Hippocampal formation (tissue), 2 donors: Measurements from ENCODE around the gene MVB12B.

Experiments used
- DNase-seq, 2 donors: peaks; one replicate each; lab custom pipeline; 2025; lab: John Stamatoyannopoulos, UW

Gene MVB12B

DNA sequence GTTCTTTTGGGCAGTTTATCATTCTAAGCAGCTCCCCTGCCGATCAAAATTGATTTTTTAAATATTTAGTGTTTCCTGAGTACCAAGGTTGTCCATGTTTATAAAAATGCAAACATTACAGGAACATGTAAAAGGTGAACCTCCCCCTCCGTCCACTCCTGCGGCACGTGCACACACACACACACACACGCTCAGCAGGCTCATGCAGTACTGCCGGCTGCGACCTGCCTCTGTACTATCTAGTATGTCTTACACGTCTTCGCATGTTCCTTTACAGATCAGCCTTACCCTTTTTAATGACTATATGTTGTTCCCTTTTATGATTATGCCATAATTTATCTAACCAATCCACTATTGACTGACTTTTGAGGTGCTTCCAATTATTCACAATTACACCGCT, 165.3 kb downstream of the MVB12B start:
- no peak for DNase-seq

DNA sequence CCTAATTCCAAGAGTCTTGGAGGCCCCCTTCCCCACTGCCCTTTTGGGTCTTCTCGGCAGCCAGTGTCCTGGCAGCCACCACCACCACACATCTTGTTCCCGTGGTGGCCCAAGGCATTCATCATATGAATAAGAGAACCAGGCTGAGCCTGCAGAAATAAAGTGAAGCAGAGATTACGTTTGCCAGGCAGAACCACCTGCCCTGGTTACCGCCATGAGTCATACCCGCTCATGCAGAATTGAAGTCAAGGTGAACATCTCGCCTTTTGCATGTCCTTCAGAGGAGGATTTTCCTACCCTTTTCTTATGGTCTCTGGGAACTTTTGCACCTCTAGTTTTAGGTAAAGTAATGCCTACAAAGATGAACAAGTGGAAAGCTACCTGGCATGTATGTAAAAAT, 167.6 kb downstream of the MVB12B start:
- no peak for DNase-seq

DNA sequence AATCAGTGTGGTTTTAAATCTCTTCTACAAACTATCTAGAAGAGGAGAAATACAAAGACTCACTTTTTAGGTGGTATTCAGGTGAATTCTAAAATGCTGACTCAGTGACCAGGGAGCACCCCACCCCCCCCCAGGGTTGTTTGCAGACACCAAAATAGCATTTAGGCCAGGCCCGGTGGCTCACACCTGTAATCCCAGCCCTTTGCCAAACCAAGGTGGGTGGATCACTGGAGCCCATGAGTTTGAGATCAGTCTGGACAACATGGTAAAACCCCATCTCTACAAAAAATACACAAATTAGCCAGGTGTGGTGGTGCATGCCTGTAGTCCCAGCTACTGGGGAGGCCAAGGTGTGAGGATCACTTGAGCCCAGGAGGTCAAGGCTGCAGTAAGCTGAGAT, 168.1 kb downstream of the MVB12B start:
- DNase-seq = no peak

DNA sequence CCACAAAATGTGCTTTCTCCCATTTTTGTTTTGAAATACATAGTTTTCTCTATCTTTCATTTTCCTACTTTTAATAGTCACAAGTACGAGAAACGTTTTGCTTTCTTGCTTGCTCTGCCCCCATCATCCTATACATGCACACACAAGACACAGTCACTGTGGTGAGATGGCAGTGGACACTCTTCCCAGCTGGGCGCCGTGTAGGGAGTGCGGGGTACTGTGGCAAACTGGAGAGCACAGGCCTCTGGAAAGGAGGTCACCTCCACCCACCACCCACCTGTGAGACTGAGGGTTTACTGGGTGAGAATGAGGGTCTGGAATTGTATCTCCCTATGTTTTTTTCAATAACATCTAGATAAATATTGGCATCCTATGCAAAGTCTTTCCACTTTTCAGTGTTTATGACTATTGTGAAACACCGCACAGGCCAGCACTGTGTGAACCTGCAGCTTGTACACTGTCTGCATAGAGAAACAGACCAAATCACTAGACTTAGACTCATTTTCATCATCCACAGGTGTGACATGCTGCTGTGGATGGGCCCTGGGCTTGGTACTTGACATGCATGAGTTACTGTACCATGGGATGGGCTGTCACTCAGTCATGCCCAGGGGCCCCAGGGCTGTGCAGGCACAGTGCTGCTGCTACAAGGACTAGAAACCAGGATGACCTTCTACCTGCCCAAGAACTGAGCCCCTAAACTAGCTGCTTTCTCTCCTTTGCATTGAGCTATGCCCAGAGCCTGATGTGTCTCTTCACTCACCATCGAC, 169.0 kb downstream of the MVB12B start:
- no peak for DNase-seq

DNA sequence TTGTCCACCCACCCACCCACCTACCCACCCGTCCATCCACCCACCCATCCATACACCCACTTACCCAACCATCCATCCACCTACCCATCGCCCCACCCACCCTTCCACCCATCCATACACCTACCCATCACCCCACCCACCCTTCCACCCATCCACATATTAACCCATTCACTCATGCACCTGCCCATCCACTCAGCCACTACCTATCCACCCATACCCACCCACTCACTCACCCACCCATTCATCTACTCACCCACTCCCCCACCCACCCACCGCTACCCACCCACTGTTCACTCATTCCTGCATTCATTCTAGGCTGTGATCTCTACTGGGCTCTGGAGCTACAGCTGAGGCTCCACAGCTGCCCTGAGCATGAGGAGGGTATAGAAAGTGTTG, 169.6 kb downstream of the MVB12B start:
- DNase-seq = no peak

DNA sequence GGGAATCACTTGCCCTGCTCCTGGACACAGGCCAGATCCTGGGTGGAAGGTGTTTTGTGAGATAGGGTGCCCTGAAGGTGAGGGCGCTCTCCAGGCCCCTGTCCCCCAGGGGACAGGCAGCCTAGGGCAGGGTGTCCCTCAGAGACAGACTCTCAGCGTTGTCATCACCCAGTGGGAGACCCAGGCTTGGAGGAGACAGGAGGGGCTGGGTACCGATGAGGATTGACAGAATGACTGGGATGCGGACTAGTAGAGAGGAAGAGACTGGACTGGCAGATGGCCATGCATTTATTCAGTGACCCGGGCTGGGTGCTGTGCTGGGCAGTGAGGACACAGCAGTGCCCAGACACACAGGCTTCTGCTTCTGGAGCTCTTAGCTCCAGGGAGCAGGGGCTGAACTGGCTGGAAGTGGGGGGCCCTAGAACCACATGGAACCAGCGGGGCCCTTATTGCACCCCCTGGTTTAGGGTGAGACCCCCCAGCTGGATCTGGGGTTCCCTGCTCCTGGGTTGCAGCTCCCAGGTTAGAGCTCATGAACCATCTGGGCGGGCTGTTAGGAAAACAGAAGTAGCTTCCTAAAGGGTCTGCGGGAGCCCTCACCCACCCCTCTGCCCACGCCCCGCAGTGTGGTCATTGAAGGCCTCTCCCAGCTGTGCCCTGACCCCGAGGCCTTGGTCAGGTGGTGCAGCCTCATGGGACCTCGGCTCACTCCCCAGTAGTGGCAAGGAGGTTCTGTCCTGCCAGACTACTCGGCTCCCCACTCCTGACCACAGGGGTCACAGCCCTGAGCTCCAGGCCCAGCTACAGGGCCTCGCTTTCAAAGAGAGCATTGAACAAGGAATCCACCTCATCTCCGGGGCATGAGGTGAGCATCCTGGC, 170.4 kb downstream of the MVB12B start:
- DNase-seq = no peak

DNA sequence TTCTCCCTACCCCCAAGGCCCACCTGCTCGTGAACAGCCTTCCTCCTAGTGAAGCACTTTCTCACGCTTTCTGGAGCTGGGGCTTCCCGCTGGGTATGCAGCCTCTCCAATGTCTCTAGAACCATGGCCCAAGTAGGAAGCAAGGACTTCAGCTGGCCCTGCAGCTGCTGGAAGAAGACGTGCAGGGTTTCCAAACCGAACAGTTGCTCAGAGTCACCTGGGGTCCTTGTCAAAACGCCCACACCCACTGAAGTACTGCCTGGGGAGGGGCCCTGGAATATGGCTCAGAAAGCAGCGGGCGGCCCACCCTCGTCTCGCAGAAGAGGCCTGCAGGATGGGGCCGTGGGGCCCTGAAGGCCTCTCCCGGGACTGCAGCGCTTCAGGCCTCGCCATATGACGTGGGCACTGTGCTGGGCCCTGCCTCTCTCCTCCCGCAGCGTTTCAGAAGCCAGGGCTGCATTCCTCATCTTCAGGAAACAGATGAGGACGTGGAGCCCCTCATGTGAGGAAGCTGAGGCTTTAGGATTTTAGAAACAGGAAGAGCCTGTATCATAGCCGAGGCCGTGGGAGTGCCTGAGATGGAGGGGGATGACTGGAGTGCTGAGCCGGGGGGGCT, 171.1 kb downstream of the MVB12B start:
- no peak for DNase-seq

DNA sequence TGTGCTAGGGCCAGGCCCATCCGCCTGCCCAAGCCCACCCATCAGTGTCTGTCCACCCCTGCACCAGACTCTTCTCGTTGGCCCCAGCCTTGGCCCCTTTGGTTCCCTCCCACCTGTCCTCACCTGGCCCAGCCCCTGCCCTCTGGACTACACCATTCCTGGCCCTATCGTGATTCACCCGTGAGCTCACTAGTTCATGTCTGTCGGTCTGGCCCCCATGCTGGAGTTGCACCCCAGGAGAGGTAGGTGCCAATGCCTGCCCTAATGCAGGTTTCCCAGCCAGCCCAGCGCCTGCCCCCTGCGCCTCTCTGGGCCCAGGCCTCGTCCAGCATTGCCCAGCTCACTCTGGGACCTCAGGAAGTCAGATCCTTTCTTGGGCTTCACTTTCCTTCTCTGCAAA, 171.7 kb downstream of the MVB12B start:
- DNase-seq = no peak

DNA sequence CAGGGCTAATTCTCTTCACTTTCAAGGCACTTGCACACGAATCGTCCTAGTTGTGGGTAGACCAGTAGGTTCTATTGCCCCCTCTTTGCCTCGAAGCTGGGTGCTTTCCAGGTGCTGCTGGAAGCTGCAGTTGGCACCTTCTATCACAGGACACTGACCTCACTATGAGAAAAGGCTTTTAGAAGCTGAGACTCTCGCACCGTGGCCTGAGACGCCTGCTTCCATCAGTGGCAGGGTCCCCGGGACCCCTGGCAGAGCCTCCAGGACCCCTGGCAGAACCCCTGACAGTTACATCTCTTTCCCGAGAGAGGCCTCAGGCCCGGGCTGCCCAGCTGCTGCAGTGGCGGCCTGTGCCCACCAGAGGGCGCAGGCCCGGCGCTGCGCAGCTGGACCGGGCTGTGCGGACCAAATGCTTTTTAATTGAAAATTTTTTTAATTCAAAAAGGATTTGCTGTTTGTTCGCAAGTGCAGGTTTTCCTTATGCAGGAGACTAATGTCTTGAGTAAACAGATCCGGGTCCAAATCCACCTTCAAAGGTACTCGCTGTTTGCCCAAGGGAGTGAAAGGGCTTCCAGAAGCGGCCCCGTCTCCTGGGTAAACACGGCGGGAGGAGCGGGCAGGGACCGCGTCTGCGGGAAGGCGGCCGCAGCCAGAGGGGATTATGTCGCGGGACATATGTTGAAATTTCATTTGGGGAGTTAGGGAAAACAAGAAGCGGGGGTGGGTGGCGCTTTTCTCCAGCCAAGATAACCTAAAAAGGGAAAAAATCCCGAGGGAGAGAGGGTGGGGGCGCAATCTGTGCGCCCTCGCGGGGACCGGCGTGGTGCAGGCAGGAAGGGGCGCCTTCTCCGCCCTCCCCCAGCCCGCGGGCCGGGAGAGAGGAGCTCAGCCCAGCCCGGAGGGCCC, 172.6 kb downstream of the MVB12B start:
- DNase-seq = peak in 1 of 2 donors; percentile 23

DNA sequence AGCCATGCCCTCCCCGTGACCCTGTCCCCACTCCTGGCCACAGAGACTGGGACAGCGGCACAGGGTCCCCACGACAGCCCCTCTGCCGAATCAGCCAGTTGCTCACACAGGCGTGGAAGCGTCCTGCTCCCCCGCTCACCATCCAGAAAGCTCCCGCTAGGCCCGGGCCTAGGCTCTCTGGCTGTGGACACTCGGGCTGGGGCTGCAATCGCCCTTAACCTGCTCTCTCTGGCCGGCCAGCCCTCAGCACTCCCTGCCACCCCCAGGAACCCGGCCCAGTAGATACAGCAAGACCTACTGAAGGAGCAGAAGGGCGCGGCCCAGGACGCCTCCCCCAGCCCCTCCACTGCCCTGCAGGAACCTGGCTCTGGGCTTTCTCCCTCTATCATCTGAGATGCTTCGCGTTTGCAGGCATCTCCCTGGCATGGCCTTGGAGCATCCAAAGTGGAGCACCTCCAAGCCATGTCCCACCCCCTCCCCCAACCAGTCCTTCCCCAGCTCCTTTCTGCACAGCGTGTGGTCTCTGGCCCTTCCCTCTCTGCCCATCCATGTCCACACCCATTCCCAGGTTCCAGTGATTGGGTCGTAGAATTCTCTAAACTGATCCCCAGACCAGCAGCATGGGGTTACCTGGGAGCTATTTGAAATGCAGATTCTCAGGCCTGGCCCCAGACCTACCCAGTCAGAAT, 173.4 kb downstream of the MVB12B start:
- DNase-seq = no peak

DNA sequence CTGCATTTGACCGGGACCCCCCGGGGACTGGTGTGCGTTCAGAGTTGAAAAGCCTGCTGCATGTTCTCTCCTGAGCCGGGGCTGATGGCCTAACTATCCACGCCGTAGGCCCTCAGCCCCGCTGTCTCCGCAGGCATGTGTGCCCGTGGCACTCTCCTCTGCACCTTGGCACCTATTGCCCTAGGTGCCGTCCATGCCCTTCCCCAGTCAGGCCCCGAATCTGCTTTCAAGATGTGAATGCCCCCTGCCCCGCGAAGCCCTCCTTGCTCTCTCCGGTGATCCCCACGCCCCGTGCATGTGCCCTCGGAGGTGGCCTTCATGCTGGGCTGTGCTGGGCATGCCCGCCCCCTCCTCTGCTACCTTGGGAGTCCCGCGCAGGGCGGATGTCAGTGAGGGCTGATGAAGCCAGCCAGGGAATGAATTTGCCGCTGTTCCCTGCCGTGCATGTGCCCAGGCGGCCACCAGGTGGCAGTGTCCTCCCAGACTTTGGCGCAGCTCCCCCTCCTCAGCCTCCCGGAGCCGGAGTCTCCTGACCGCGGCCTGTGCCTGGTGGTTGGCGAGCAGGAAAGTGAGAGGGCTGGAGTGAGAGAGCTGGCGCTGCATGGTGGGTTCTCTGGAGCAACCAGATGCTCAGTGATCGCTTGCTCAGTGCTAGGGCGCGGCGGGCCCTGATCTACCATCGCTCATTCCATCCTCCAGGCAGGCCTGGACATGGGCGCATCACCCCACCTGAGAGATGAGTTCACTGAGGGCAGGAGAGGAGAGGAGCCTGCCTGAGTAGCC, 174.2 kb downstream of the MVB12B start:
- DNase-seq = peak; percentile 75 to 85

DNA sequence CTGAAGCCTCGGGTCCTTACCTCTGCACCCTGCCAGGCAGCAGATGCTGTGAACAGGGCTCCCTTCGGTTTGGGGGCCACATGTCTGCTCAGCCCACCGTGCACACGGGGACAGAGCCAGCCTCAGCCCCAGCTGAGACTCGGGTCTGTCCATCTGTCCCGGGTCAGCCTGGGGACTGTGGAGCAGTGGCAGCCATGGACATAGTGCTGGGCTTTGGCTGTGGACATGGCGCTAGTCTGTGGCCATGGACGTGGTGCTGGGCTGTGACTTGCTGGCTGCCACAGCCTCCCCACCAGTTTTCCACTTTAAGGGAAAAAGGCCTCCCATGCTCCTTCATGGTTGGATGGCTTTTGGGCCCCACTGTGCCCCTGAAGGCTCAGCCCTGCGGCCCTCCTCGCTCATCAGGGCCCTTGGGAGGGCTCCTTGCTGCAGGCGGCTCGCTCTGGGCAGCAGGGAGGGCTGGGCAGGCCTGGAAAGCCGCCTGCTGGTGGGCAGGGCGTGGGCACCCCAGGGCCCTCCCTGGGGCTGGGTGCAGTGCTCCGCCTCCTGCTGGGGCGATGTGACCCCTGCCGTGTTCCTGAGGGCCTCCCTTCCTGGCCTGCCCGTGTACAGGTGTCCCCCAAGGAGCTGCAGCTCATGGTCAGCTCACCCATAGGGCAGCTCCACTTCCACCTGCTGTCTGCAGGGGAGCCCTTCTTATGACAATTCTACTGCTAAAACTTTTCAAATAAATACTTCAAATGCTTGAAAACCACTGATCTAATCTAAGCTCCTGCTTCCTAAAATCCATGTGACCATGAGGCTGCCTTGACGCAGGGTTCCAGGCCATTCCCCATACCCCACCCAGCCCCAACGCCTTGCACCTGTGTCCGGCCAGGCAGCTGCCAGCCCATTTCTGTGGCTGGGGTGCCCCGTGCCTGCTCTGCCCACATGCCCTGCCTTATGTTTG, 175.0 kb downstream of the MVB12B start:
- no peak for DNase-seq

DNA sequence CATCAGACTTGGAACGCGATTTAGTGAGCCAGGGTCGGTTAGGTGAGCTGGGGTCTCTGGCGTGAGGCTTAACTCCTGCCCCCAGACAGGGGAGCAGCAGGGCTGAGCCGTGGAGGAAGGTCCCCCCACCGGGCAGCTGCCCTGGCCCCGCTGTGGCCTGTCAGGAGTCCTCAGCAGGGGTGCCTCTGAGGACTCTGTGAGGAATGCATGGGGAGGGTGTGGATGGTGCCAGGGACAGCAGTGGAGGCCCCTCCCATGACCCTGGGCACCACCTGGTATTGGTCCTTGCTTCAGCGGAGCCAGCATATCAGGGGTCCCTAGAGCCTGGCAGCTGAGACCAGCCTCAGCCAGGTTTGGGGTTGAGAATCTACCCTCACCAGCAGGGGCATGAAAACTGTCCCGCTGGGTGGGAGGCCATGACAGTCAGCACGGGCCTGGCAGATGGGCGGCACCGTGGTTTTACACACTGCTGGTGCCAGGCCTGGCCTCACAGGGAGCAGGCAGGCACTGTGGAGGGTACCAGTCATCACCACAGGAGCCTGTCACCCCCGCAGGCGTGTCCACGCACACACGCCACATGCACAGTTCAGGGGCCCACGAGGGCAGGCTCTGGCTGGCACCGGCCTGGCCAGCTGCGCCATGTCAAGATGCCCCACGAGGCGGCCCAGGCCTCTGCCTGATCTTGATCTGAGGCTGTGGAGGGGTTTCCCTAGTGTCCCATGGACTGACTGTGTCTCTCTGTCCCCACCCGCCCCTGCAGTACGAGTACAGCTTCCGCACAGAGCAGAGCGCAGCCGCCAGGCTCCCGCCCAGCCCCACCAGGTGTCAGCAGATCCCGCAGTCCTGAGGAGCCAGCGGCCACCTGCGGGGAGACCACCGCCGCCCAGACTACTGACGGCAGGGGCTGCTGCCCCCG, 176.0 kb downstream of the MVB12B start:
- DNase-seq = no peak

DNA sequence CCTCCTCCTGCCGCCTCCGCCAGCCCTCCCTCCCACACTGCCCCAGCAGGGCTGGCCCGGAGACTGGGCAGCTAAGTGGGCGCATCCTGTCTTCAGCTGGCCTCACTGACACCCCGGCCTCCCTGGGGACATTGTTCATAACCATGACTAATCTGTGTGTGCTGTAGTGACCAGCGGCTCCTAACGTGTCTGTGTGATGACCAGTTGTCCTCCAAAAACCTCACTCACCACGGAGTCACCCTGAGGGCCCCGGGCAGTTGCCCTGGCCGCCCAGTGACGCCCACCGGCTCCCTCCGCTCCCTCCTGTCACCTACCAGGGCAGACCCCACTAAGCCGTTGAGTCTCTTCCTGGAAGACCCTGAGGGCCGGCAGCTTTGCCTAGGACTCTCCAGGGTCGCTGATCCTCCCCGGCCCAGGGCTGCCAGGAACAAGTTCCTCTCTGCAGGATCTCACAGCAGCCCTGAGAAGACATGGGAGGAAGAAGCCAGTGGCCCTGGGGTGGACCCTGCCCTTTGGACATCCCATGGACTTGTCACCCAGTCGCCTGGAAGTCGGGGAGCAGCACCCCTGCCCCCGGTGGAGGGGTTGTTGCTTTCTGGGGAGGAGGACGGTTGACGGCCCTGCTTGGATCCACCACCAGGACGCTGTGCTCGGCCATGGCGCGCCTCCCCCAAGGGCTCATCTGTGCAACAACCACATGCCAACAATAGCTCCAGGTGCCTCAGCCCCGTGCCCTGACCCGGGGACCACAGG, 176.9 kb downstream of the MVB12B start:
- DNase-seq = no peak

DNA sequence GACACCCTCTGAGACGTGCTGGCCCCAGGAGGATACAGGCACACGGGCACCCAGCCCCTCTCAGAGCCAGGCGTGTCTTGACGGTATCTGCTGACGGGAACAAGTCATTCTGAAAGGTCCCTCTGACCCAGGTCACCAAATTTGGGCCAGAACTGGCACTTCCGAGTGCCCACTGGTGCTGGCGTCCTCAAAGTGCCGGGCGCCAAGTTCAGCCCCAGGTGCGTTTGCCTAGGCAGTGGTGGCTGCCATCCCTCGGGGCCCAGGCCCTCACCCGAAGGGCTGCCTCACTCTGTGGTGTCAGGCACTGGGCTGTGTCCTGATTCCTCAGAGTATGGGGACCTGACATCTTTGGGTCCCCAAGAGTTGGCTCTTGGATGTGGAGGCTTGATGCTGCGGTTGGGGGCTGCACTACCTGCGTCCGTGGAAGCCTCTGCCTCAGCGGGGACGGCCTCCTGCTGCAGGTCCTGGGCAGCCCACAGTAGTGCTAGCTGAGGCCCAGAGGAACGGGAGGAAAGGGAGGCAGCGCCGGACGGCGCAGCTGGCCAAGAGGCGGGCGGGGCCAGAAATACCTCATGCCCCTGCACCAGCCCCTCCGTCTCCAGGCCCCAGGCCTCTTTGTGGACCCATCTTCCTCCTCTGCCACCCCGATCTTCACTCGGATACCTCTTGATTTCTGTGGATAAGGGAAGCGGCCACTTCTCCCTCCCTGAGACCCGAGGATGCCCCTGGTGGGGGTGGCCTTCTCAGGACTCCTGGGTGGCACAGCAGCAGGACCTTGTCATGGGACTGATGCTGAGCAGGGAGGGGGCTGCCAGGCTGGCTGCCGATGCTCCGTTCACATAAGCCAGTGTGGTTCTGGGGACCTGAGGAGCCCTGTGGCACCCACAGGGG, 177.7 kb downstream of the MVB12B start:
- no peak for DNase-seq

DNA sequence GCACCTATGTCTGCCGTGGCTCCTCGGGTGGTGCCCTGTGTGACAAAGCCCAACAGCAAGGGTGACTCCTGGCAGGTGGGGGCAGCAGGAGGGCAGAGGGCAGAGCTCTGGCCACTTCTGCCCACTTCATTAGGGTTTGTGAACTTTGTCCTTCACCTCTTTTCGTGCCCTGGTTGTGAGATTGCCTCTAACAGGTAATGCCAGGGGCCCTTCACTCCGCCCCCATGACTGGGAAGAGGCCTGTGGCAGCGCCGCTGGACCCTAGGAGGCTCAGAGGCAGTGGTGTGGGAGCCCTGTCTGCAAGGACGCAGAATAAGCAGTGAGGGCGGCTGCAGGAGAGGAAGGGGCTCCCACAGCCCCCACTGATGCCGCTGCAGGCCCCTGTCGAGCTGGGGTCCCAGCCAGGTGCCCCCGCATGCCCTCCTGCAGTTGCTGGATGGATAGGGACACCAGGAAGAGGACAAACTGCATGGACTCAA, 178.4 kb downstream of the MVB12B start:
- no peak for DNase-seq
